K562 (cell line): ENCODE measurements around the gene SKOR1. TPM values are rescaled to one million over a fixed set of nuclear protein-coding genes. Genes with fewer than 3 reads are reported as not detected.
A peak's percentile ranks its signal among the peaks of the same experiment; 100 is the strongest.

Source experiments
- ATAC-seq: fragments of 200-7000 bp; cut with Tn5 transposase; 3 replicates; pipeline ENCODE4 v1.9.1; 2020; ENCODE audit warnings: moderate library complexity
- BruUV-seq: library from RNA; stranded (reverse); fragments of 400-500 nt; replicated peaks from 2 replicates; lab custom pipeline; 2021; lab: Mats Ljungman, UMichigan
- CTCF ChIA-PET: fragments of 300-600 bp; formaldehyde crosslinking; extraction: SDS; loops from one replicate; lab custom pipeline; 2021; ENCODE audit warnings: low intra/inter-chr PET ratio; lab: Yijun Ruan, JAX
- POLR2A ChIA-PET: fragments of 300-600, 350-650 bp; sonication (Branson Sonifier 250); formaldehyde crosslinking; extraction: SDS; loops from one replicate; lab custom pipeline; 2021; ENCODE audit warnings: antibody characterized with exemption, inconsistent platforms; lab: Yijun Ruan, JAX
- DNase-seq, 4 experiments: peaks; one replicate each; pipeline versions ENCODE4 v3.0.0 to v3.0.0-alpha.2; 2011 to 2018; ENCODE audit warnings: low spot score in 3 of 4, mixed read lengths in 3 of 4; ENCODE audit errors: extremely low read depth in 1 of 4
- FAIRE-seq: peaks from 2 replicates; lab custom pipeline; 2011; peaks lifted over from hg19 to GRCh38; lab: Jason Lieb, UNC
- H2AFZ ChIP-seq: 2 replicates; pipeline ENCODE4 v1.6.0; 2011; ENCODE audit warnings: low read depth, low read length, control low read depth, inconsistent platforms
- H3K27ac ChIP-seq: fragments of 200-600 bp; 3 replicates; pipeline ENCODE4 v1.8.0; 2011; ENCODE audit warnings: low read depth, mild to moderate bottlenecking, control low read depth, inconsistent platforms, low read length, moderate library complexity, mixed read lengths; ENCODE audit errors: extremely low read depth
- H3K27me3 ChIP-seq, 2 experiments: fragments of 300-600 bp in 1 of 2; 2 replicates in 1 of 2; 3 replicates in 1 of 2; pipeline versions ENCODE4 v1.6.0 to v1.8.0; 2011; ENCODE audit warnings: inconsistent platforms in 2 of 2, low read length in 2 of 2, mild to moderate bottlenecking in 1 of 2, mixed read lengths in 1 of 2, moderate library complexity in 1 of 2; ENCODE audit not compliant: control insufficient read depth in 2 of 2, insufficient read depth in 2 of 2
- H3K36me3 ChIP-seq: fragments of 300-600 bp; 3 replicates; pipeline ENCODE4 v1.8.0; 2011; ENCODE audit warnings: mild to moderate bottlenecking, low read length, inconsistent platforms; ENCODE audit not compliant: control insufficient read depth, insufficient read depth
- H3K4me1 ChIP-seq, 2 experiments: fragments of 200-600 bp in 1 of 2; replicated peaks in 1 of 2; 2 replicates in 1 of 2; 3 replicates in 1 of 2; pipeline versions ENCODE4 v1.5.1 to v1.8.0; 2011; ENCODE audit warnings: inconsistent platforms in 2 of 2, low read length in 2 of 2, mild to moderate bottlenecking in 1 of 2, mixed read lengths in 1 of 2, moderate library complexity in 1 of 2; ENCODE audit not compliant: control insufficient read depth in 2 of 2, insufficient read depth in 2 of 2
- H3K4me2 ChIP-seq: 2 replicates; pipeline ENCODE4 v1.6.1; 2011; ENCODE audit warnings: low read length, control low read depth, inconsistent platforms, mixed read lengths; ENCODE audit not compliant: insufficient read depth
- H3K4me3 ChIP-seq: fragments of 200-600 bp; sonication (generic), shearing (Covaris generic); 2 replicates; pipeline ENCODE4 v1.5.1; 2016; ENCODE audit warnings: control low read depth, inconsistent platforms
- H3K79me2 ChIP-seq: fragments of 200-600 bp; 3 replicates; pipeline ENCODE4 v1.8.0; 2011; ENCODE audit warnings: low read length, inconsistent platforms; ENCODE audit not compliant: control insufficient read depth, insufficient read depth
- H3K9ac ChIP-seq, 2 experiments: 2 replicates each; pipeline versions ENCODE4 v1.6.0 to v1.6.1; 2011; ENCODE audit warnings: low read depth in 2 of 2, low read length in 2 of 2, control low read depth in 1 of 2, inconsistent platforms in 1 of 2, mild to moderate bottlenecking in 1 of 2, mixed read lengths in 1 of 2; ENCODE audit not compliant: insufficient read depth in 1 of 2
- H3K9me1 ChIP-seq: one replicate; pipeline ENCODE4 v1.6.0; 2011; ENCODE audit warnings: inconsistent platforms, mild to moderate bottlenecking, low read length, moderate library complexity; ENCODE audit not compliant: control insufficient read depth, insufficient read depth
- H3K9me3 ChIP-seq: replicated peaks from 2 replicates; pipeline ENCODE4 v1.5.1; 2011; ENCODE audit warnings: low read depth, low read length, inconsistent platforms; ENCODE audit not compliant: control insufficient read depth, insufficient read depth
- H4K20me1 ChIP-seq: replicated peaks from 2 replicates; pipeline ENCODE4 v1.6.1; 2011; ENCODE audit warnings: low read length, inconsistent platforms, mixed read lengths; ENCODE audit not compliant: control insufficient read depth, insufficient read depth
- BCOR ChIP-seq: fragments of 450-650 bp; IDR thresholded peaks from 2 replicates; pipeline ENCODE4 v1.6.1; 2016
- FOSL1 ChIP-seq: fragments of 200-800 bp; sonication (Bioruptor generic); conservative IDR thresholded peaks from 2 replicates; pipeline ENCODE4 v1.6.1; 2016; ENCODE audit warnings: missing genetic modification characterization, missing compliant biosample characterization
- KDM1A ChIP-seq, 2 experiments: fragments of 450-650 bp; IDR thresholded peaks; 2 replicates each; pipeline ENCODE4 v1.6.1; 2016; ENCODE audit warnings: mild to moderate bottlenecking in 2 of 2
- LEF1 ChIP-seq: fragments of 450-650 bp; IDR thresholded peaks from 2 replicates; pipeline ENCODE4 v1.6.1; 2016; ENCODE audit warnings: mild to moderate bottlenecking
- MIER1 ChIP-seq: fragments of 450-650 bp; IDR thresholded peaks from 2 replicates; pipeline ENCODE4 v1.6.1; 2016; ENCODE audit warnings: antibody characterized with exemption, mild to moderate bottlenecking, low read depth
- MLLT1 ChIP-seq, 2 experiments: fragments of 450-650 bp; IDR thresholded peaks; 2 replicates each; pipeline ENCODE4 v1.6.1; 2016
- PCBP1 ChIP-seq: fragments of 200-400 bp; formaldehyde crosslinking; IDR thresholded peaks from 2 replicates; pipeline ENCODE4 v1.6.1; 2018; ENCODE audit warnings: mild to moderate bottlenecking, low read depth, low read length; ENCODE audit not compliant: poor library complexity, severe bottlenecking
- PTTG1 ChIP-seq: fragments of 450-650 bp; IDR thresholded peaks from 2 replicates; pipeline ENCODE4 v1.6.1; 2016; ENCODE audit warnings: low read depth, mild to moderate bottlenecking, missing genetic modification characterization, missing compliant biosample characterization
- RBM22 ChIP-seq: fragments of 200-400 bp; formaldehyde crosslinking; IDR thresholded peaks from 2 replicates; pipeline ENCODE4 v1.6.1; 2018; ENCODE audit warnings: low read length, low read depth; ENCODE audit not compliant: poor library complexity, severe bottlenecking
- RBM25 ChIP-seq: fragments of 200-400 bp; formaldehyde crosslinking; IDR thresholded peaks from 2 replicates; pipeline ENCODE4 v1.6.1; 2018; ENCODE audit warnings: low read length, low read depth, moderate library complexity; ENCODE audit not compliant: severe bottlenecking
- SMARCA5 ChIP-seq: fragments of 450-650 bp; IDR thresholded peaks from 2 replicates; pipeline ENCODE4 v1.6.1; 2016
- ZBTB33 ChIP-seq: sonication (generic); formaldehyde crosslinking; IDR thresholded peaks from 2 replicates; pipeline ENCODE4 v1.8.1; 2023; ENCODE audit warnings: mild to moderate bottlenecking, missing genetic modification reagents
- ZBTB7A ChIP-seq: IDR thresholded peaks from 2 replicates; pipeline ENCODE4 v1.6.1; 2011; ENCODE audit warnings: low read depth, mild to moderate bottlenecking, low read length, moderate library complexity, borderline replicate concordance; ENCODE audit not compliant: control insufficient read depth
- ZNF3 ChIP-seq: fragments of 250-450 bp; sonication (Bioruptor Pico); IDR thresholded peaks from 2 replicates; pipeline ENCODE4 v1.5.0; 2021; ENCODE audit warnings: mild to moderate bottlenecking, moderate library complexity
- ZNF592 ChIP-seq: fragments of 450-650 bp; IDR thresholded peaks from 2 replicates; pipeline ENCODE4 v1.6.1; 2017; ENCODE audit warnings: antibody characterized with exemption, mild to moderate bottlenecking
- ZNF77 ChIP-seq: fragments of 250-450 bp; sonication (Bioruptor Pico); IDR thresholded peaks from 2 replicates; pipeline ENCODE4 v1.5.0; 2020
- WGBS: fragments of 100-300 bp; shearing (Covaris generic); methylation state at CpG from one replicate; pipeline ENCODE4 v1.1.6; 2016; ENCODE audit warnings: low coverage, mixed read lengths; ENCODE audit not compliant: insufficient coverage; ENCODE audit errors: missing lambda C conversion rate; 5-methylcytosine and 5-hydroxymethylcytosine counted together
- in situ Hi-C: fragments of 300-500 bp; cut with MboI; formaldehyde crosslinking; loops from 4 replicates; pipeline ENCODE4 v1.15.0; 2018; ENCODE audit warnings: inconsistent platforms, mixed read lengths
- intact Hi-C: fragments of 100-400 bp; cut with micrococcal nuclease; formaldehyde crosslinking; loops from 2 replicates; pipeline ENCODE4 v1.14.2; 2022
- polyA plus RNA-seq, 8 experiments: library from polyadenylated mRNA; depleted of rRNA in 4 of 8; stranded (reverse) in 5 of 8; unstranded in 3 of 8; fragments of >200 nt; fragmentation: Nextera tagmentation in 2 of 8; fragmentation: Illumina TruSeq in 1 of 8; extraction: Ambion mirVana in 2 of 8; extraction: Trizol in 1 of 8; gene quantifications; 2 replicates each; pipeline versions ENCODE4 v1.2.1 to v1.2.3, GENCODE V29; 2011 to 2014; ENCODE audit warnings: inconsistent platforms in 1 of 8, missing spikeins in 1 of 8
- total RNA-seq, 7 experiments: library from RNA; depleted of rRNA in 6 of 7; stranded (reverse); fragments of >200 nt in 6 of 7; fragmentation: Illumina TruSeq in 2 of 7; extraction: Trizol in 2 of 7; gene quantifications; 2 replicates each; pipeline versions ENCODE4 v1.2.1 to v1.2.3, GENCODE V29; 2011 to 2021; ENCODE audit warnings: low replicate concordance in 1 of 7

The SKOR1 gene
- total and polyA plus RNA-seq, 9 of the 15 experiments (the other 6 are each of a cell fraction or from before 2014, with no cell fraction given), result 0.04 to 0.41 (median 0.09) TPM; not detected in 3

GRCh38 chr15:67884009-67884408 lies 58.7 kb downstream of the SKOR1 start:
- no TSS peak for BruUV-seq
- H3K4me1 ChIP-seq, result peaks cover 38 to 62% of the 10 kb centered on the region in 2 experiments
- H3K79me2 ChIP-seq, result no peaks in the 10 kb centered on the region
- 36% methylated on average over 6 of the region's 6 CpGs for WGBS
- peak overlapping the region; percentile 41 for H3K4me3 ChIP-seq
- H3K36me3 ChIP-seq, result no peaks in the 10 kb centered on the region
- peak overlapping the region; percentile 84 for H3K27ac ChIP-seq
- DNase-seq, result no peak
- no peak for ATAC-seq
- H3K9ac ChIP-seq, result peak overlapping the region; percentile 84 to 96; a peak in 3 of 4 replicates
- ChIA-PET POLR2A (interaction anchor here (0.7 to 3.1 kb wide), 5 partner anchors 9 to 171 kb away, joined by 3 to 21 read pairs (median 3); no protein-coding TSS in a partner anchor), CTCF (no interaction called here)
- H4K20me1 ChIP-seq, result no peaks in the 10 kb centered on the region
- H3K9me3 ChIP-seq, result no peaks in the 10 kb centered on the region
- in situ Hi-C loops, result no loop called here
- intact Hi-C loops, result loop anchor here (5.0 kb wide), 2 partner anchors 38 to 168 kb away; partner anchors contain the start of gene PIAS1
- H3K9me1 ChIP-seq, result no peaks in the 10 kb centered on the region
- no peaks in the 10 kb centered on the region for H3K27me3 ChIP-seq
- H2AFZ ChIP-seq, result peak overlapping the region; percentile 92
- FAIRE-seq, result no peak
- H3K4me2 ChIP-seq, result peak overlapping the region; percentile 80
- no peak for TF ChIP-seq ZNF3 (CRISPR knock-in tag)
- TF ChIP-seq RBM22, result no peak
- TF ChIP-seq MIER1, result no peak
- peak in 1 of 2 experiments; percentile 17; a peak in 2 of 4 replicates for TF ChIP-seq KDM1A (IDR thresholded peaks at IDR 0.05)
- TF ChIP-seq PCBP1, result no peak
- peak; percentile 67 for TF ChIP-seq BCOR
- no peak for TF ChIP-seq ZBTB7A
- 0 out of 2 replicates have a peak, but pooled peaks have one; percentile 22 for TF ChIP-seq PTTG1 (tag)
- TF ChIP-seq ZNF592, result no peak
- TF ChIP-seq MLLT1 (IDR thresholded peaks at IDR 0.05), result peak in 1 of 2 experiments; percentile 49; a peak in 1 of 4 replicates
- TF ChIP-seq FOSL1, result no peak
- no peak for TF ChIP-seq ZBTB33 (CRISPR knock-in tag)
- TF ChIP-seq RBM25, result peak; percentile 77
- TF ChIP-seq SMARCA5, result no peak
- TF ChIP-seq ZNF77 (CRISPR knock-in tag), result no peak
- TF ChIP-seq LEF1, result no peak
